H9 (cell line): Measurements from ENCODE around the gene ASCC1. TPM values are rescaled to one million over a fixed set of nuclear protein-coding genes. Genes with fewer than 3 reads are reported as not detected.

Experiments
- DNase-seq: peaks from one replicate; pipeline ENCODE4 v3.0.0-alpha.2; 2017
- H2AFZ ChIP-seq: one replicate; pipeline ENCODE4 v1.6.1; 2013; ENCODE audit warnings: mild to moderate bottlenecking, low read length, control low read depth, moderate library complexity
- H2AK5ac ChIP-seq: 2 replicates; pipeline ENCODE4 v1.6.1; 2013; ENCODE audit warnings: low read length, control low read depth, mixed read lengths; ENCODE audit not compliant: insufficient read length
- H2BK120ac ChIP-seq: one replicate; pipeline ENCODE4 v1.6.1; 2013; ENCODE audit warnings: low read depth, mild to moderate bottlenecking, low read length, control low read depth, inconsistent platforms; ENCODE audit not compliant: poor library complexity, severe bottlenecking
- H2BK12ac ChIP-seq: 2 replicates; pipeline ENCODE4 v1.6.1; 2013; ENCODE audit warnings: low read length, control low read depth, mixed read lengths, low read depth; ENCODE audit not compliant: insufficient read length
- H2BK15ac ChIP-seq: 2 replicates; pipeline ENCODE4 v1.6.1; 2013; ENCODE audit warnings: low read depth, low read length, control low read depth
- H2BK20ac ChIP-seq: one replicate; pipeline ENCODE4 v1.6.1; 2013; ENCODE audit warnings: low read depth, mild to moderate bottlenecking, low read length, control low read depth, inconsistent platforms; ENCODE audit not compliant: poor library complexity, severe bottlenecking
- H2BK5ac ChIP-seq: 2 replicates; pipeline ENCODE4 v1.6.1; 2013; ENCODE audit warnings: low read length, control low read depth, mixed read lengths; ENCODE audit not compliant: insufficient read length
- H3K14ac ChIP-seq: 2 replicates; pipeline ENCODE4 v1.6.1; 2013; ENCODE audit warnings: low read length, control low read depth; ENCODE audit not compliant: insufficient read depth
- H3K18ac ChIP-seq: 2 replicates; pipeline ENCODE4 v1.6.1; 2013; ENCODE audit warnings: low read depth, mild to moderate bottlenecking, mixed read lengths, low read length, control low read depth; ENCODE audit not compliant: insufficient read length
- H3K23ac ChIP-seq: 2 replicates; pipeline ENCODE4 v1.6.1; 2013; ENCODE audit warnings: low read length, control low read depth, mixed read lengths, low read depth; ENCODE audit not compliant: insufficient read length
- H3K23me2 ChIP-seq: 2 replicates; pipeline ENCODE4 v1.6.1; 2013; ENCODE audit warnings: low read depth, mild to moderate bottlenecking, mixed read lengths, low read length, control low read depth; ENCODE audit not compliant: insufficient read length, poor library complexity, severe bottlenecking
- H3K27ac ChIP-seq: 2 replicates; pipeline ENCODE4 v1.5.1; 2013; ENCODE audit warnings: low read length, control low read depth, mixed read lengths, low read depth; ENCODE audit not compliant: insufficient read length
- H3K27me3 ChIP-seq: 2 replicates; pipeline ENCODE4 v1.6.1; 2013; ENCODE audit warnings: low read length, control low read depth, inconsistent platforms; ENCODE audit not compliant: insufficient read depth
- H3K4ac ChIP-seq: 2 replicates; pipeline ENCODE4 v1.6.1; 2013; ENCODE audit warnings: low read depth, mild to moderate bottlenecking, control low read depth, inconsistent platforms, low read length, moderate library complexity
- H3K4me1 ChIP-seq: 2 replicates; pipeline ENCODE4 v1.6.1; 2013; ENCODE audit warnings: low read length, control low read depth, inconsistent platforms; ENCODE audit not compliant: insufficient read depth
- H3K4me2 ChIP-seq: 2 replicates; pipeline ENCODE4 v1.6.1; 2013; ENCODE audit warnings: low read length, control low read depth, mixed read lengths; ENCODE audit not compliant: insufficient read length, insufficient read depth
- H3K56ac ChIP-seq: 2 replicates; pipeline ENCODE4 v1.6.1; 2013; ENCODE audit warnings: low read depth, mild to moderate bottlenecking, mixed read lengths, low read length, control low read depth; ENCODE audit not compliant: insufficient read length
- H3K79me1 ChIP-seq: 2 replicates; pipeline ENCODE4 v1.6.1; 2013; ENCODE audit warnings: low read depth, mild to moderate bottlenecking, moderate library complexity, low read length, control low read depth, inconsistent platforms; ENCODE audit not compliant: insufficient read depth, poor library complexity, severe bottlenecking
- H3K79me2 ChIP-seq: 2 replicates; pipeline ENCODE4 v1.6.1; 2013; ENCODE audit warnings: low read length, control low read depth, inconsistent platforms; ENCODE audit not compliant: insufficient read depth
- H3K9ac ChIP-seq: 2 replicates; pipeline ENCODE4 v1.6.1; 2013; ENCODE audit warnings: low read length, control low read depth, mixed read lengths; ENCODE audit not compliant: insufficient read length; ENCODE audit errors: extremely low read depth
- H3K9me3 ChIP-seq: one replicate; pipeline ENCODE4 v1.6.1; 2013; ENCODE audit warnings: low read depth, low read length, inconsistent platforms; ENCODE audit not compliant: control insufficient read depth
- H3T11ph ChIP-seq: one replicate; pipeline ENCODE4 v1.6.1; 2013; ENCODE audit warnings: mild to moderate bottlenecking, low read length, control low read depth, inconsistent platforms
- H4K20me1 ChIP-seq: one replicate; pipeline ENCODE4 v1.6.1; 2013; ENCODE audit not compliant: control insufficient read depth, insufficient read length, insufficient read depth
- H4K5ac ChIP-seq: 2 replicates; pipeline ENCODE4 v1.6.1; 2013; ENCODE audit warnings: low read depth, mild to moderate bottlenecking, mixed read lengths, low read length, control low read depth; ENCODE audit not compliant: insufficient read length
- H4K8ac ChIP-seq: replicated peaks from 2 replicates; pipeline ENCODE4 v1.6.1; 2013; ENCODE audit warnings: low read length, control low read depth, mixed read lengths, low read depth; ENCODE audit not compliant: insufficient read length
- H4K91ac ChIP-seq: 2 replicates; pipeline ENCODE4 v1.6.1; 2013; ENCODE audit warnings: low read depth, mild to moderate bottlenecking, moderate library complexity, mixed read lengths, low read length, control low read depth; ENCODE audit not compliant: insufficient read length
- H3K27ac Mint-ChIP-seq, 3 experiments: 2 replicates in 2 of 3; 3 replicates in 1 of 3; pipeline ENCODE4 v1.8.0; 2020 to 2021; ENCODE audit warnings: mixed read lengths in 3 of 3, mild to moderate bottlenecking in 1 of 3, moderate library complexity in 1 of 3
- H3K27me3 Mint-ChIP-seq: 2 replicates; pipeline ENCODE4 v1.8.0; 2021; ENCODE audit warnings: low read depth, mild to moderate bottlenecking, moderate library complexity, mixed read lengths
- H3K36me3 Mint-ChIP-seq, 3 experiments: 2 replicates in 2 of 3; 3 replicates in 1 of 3; pipeline ENCODE4 v1.8.0; 2020 to 2021; ENCODE audit warnings: low read depth in 3 of 3, mixed read lengths in 3 of 3; ENCODE audit not compliant: insufficient read depth in 1 of 3
- H3K4me1 Mint-ChIP-seq, 2 experiments: 2 replicates each; pipeline ENCODE4 v1.8.0; 2020; ENCODE audit warnings: mixed read lengths in 2 of 2
- H3K4me3 Mint-ChIP-seq, 2 experiments: 2 replicates in 1 of 2; 3 replicates in 1 of 2; pipeline ENCODE4 v1.8.0; 2020 to 2021; ENCODE audit warnings: mild to moderate bottlenecking in 2 of 2, mixed read lengths in 2 of 2, moderate library complexity in 1 of 2
- H3K9me3 Mint-ChIP-seq, 2 experiments: 2 replicates in 1 of 2; 3 replicates in 1 of 2; pipeline ENCODE4 v1.8.0; 2020; ENCODE audit warnings: mild to moderate bottlenecking in 2 of 2, mixed read lengths in 2 of 2, moderate library complexity in 1 of 2
- WGBS: extraction: QIAGEN DNeasy Blood & Tissue Kit; methylation state at CpG from one replicate; pipeline ENCODE4 v1.1.7; 2013; ENCODE audit warnings: missing lambda C conversion rate, low lambda C conversion rate, mixed read lengths; ENCODE audit not compliant: insufficient read length; ENCODE audit errors: extremely low coverage; 5-methylcytosine and 5-hydroxymethylcytosine counted together
- total RNA-seq: library from RNA; stranded (reverse); gene quantifications from 2 replicates; pipeline ENCODE4 v1.2.1, GENCODE V29; 2021
- TF ChIP-seq, protein P1 (sequence below): fragments of 200-600 bp; sonication (generic); conservative IDR thresholded peaks from 3 replicates; pipeline ENCODE4 v1.8.0; 2021; ENCODE audit warnings: antibody characterized with exemption, mild to moderate bottlenecking

Gene ASCC1
- total RNA-seq, 1 experiment from 2014 or later = 41.2 TPM

DNA sequence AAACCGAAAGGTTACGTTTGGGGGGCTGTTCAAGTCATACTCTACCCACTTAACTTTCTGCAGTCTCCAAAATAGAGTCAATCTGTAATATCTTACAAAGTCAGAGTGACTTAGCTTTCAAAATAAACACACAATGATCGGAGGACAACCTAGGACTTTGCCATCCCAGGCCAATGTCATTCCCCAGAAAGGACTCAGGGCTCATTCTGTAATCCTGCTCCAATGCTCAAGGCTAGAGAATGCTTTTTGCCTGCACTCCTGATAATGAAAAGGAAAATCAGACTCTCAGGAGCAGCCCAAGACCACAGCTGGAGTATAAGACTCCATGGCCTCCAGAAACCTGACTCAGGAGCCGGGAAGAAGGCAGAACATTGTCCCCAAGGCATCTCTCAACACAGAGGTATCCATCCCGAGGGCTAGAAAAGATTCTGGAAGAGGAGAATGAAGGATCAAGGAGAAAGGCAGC lies 28.5 kb upstream of the ASCC1 start:
- no peak for DNase-seq
- H2AFZ ChIP-seq = no peak overlapping the region
- WGBS = no CpG with 5 or more reads among the region's 5 CpGs

More for the DNA sequence above, 28.5 kb upstream of the ASCC1 start:
- no peaks in the 10 kb centered on the region for H4K20me1 ChIP-seq
- Mint-ChIP-seq H3K27ac (peak overlapping the region in 1 of 3 experiments; percentile 25; a peak in 2 of 7 replicates), H3K4me1 (peaks cover 31 to 41% of the 10 kb centered on the region in 2 experiments), H3K4me3 (no peak overlapping the region), H3K36me3 (no peaks in the 10 kb centered on the region), H3K9me3 (no peaks in the 10 kb centered on the region; a peak in 1 of 5 replicates), H3K27me3 (no peaks in the 10 kb centered on the region)
- no peak overlapping the region for H2AK5ac ChIP-seq
- H3K23me2 ChIP-seq = no peaks in the 10 kb centered on the region
- no peak overlapping the region for H4K91ac ChIP-seq
- H3K27ac ChIP-seq = no peak overlapping the region
- H3K9ac ChIP-seq = no peak overlapping the region
- H3K23ac ChIP-seq = no peak overlapping the region
- no peak overlapping the region for H4K8ac ChIP-seq
- H3K27me3 ChIP-seq = no peaks in the 10 kb centered on the region
- H2BK12ac ChIP-seq = no peak overlapping the region
- H3T11ph ChIP-seq = no peak overlapping the region
- no peak overlapping the region for H2BK20ac ChIP-seq
- H2BK5ac ChIP-seq = no peak overlapping the region
- H3K18ac ChIP-seq = no peak overlapping the region
- H3K79me1 ChIP-seq = no peaks in the 10 kb centered on the region
- no peak overlapping the region for H3K14ac ChIP-seq
- peaks cover 5% of the 10 kb centered on the region; the same call in 1 of the 2 replicates for H3K4me1 ChIP-seq
- H3K79me2 ChIP-seq = no peaks in the 10 kb centered on the region
- no peak overlapping the region for H3K56ac ChIP-seq
- H3K4ac ChIP-seq = no peak overlapping the region
- TF ChIP-seq, protein P1, sequence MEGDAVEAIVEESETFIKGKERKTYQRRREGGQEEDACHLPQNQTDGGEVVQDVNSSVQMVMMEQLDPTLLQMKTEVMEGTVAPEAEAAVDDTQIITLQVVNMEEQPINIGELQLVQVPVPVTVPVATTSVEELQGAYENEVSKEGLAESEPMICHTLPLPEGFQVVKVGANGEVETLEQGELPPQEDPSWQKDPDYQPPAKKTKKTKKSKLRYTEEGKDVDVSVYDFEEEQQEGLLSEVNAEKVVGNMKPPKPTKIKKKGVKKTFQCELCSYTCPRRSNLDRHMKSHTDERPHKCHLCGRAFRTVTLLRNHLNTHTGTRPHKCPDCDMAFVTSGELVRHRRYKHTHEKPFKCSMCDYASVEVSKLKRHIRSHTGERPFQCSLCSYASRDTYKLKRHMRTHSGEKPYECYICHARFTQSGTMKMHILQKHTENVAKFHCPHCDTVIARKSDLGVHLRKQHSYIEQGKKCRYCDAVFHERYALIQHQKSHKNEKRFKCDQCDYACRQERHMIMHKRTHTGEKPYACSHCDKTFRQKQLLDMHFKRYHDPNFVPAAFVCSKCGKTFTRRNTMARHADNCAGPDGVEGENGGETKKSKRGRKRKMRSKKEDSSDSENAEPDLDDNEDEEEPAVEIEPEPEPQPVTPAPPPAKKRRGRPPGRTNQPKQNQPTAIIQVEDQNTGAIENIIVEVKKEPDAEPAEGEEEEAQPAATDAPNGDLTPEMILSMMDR = no peak
- H3K4me2 ChIP-seq = no peak overlapping the region
- H2BK15ac ChIP-seq = no peak overlapping the region
- H3K9me3 ChIP-seq = no peaks in the 10 kb centered on the region
- no peak overlapping the region for H4K5ac ChIP-seq
- no peak overlapping the region for H2BK120ac ChIP-seq
